ENCODE data around the gene FHIT.

- no peak for TF ChIP-seq REST (IDR thresholded peaks at IDR 0.05; ENCODE audit: insufficient read depth in 1 of 2, low read depth in 2 of 2, low read length in 2 of 2)
- TF ChIP-seq TAF1 (IDR thresholded peaks at IDR 0.05; ENCODE audit: borderline replicate concordance, insufficient read depth, low read length), result no peak
- TF ChIP-seq POLR2AphosphoS5 (IDR thresholded peaks at IDR 0.05; ENCODE audit: low read depth, low read length), result no peak
- no peak for TF ChIP-seq FOXP2 (optimal IDR thresholded peaks at IDR 0.05; ENCODE audit: borderline replicate concordance, extremely low read depth, extremely low read length, insufficient read depth)
- no peak for TF ChIP-seq SIN3A (IDR thresholded peaks at IDR 0.05; ENCODE audit: borderline replicate concordance, insufficient read depth, low read length)
Measured at GRCh38 chr3:59829527-59829926, 1421.7 kb downstream of the FHIT start.
